Measurements from ENCODE around the gene PSMB10. TPM values are rescaled to one million over a fixed set of nuclear protein-coding genes. Genes with fewer than 3 reads are reported as not detected.

The PSMB10 gene
- total RNA-seq, 3 donors from 2014 or later = 32.1 to 46.2 (median 34.1) TPM

DNA sequence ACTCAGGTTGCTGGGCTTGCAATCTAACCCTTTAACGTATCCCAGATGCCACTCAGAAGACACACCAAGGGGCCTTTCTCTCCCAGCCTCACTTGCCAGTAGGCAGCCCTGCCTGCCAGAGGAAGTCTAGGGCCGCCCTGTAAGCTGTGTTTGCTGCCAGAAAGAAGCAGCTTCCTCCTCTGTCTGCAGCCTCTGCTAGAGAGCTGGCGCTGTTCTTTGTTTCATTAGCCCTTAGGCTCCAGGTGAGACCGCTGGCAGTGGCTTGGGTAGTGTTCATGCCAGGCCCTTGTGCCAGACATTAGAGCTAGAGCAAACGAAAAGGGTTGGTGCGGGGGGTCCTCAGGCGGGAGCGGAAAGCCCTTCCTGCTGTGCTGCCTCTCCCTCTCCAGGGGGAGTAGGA lies 13.9 kb downstream of the PSMB10 start:
- DNase-seq (ENCODE audit: low spot score in 2 of 2) = peak; percentile 70 to 75
- TF ChIP-seq, protein P1, sequence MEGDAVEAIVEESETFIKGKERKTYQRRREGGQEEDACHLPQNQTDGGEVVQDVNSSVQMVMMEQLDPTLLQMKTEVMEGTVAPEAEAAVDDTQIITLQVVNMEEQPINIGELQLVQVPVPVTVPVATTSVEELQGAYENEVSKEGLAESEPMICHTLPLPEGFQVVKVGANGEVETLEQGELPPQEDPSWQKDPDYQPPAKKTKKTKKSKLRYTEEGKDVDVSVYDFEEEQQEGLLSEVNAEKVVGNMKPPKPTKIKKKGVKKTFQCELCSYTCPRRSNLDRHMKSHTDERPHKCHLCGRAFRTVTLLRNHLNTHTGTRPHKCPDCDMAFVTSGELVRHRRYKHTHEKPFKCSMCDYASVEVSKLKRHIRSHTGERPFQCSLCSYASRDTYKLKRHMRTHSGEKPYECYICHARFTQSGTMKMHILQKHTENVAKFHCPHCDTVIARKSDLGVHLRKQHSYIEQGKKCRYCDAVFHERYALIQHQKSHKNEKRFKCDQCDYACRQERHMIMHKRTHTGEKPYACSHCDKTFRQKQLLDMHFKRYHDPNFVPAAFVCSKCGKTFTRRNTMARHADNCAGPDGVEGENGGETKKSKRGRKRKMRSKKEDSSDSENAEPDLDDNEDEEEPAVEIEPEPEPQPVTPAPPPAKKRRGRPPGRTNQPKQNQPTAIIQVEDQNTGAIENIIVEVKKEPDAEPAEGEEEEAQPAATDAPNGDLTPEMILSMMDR (IDR thresholded peaks at IDR 0.05) = no peak
- peak in 1 of 3 donors; percentile 25 for TF ChIP-seq POLR2AphosphoS5 (IDR thresholded peaks at IDR 0.05)
- no peaks in the 10 kb centered on the region for H3K9me3 ChIP-seq
- intact Hi-C loops (cut with DNase I; ENCODE audit: low total_unique reads) = loop anchor here (10.0 kb wide), 1 partner anchor 388 kb away; no protein-coding TSS in a partner anchor
- no peaks in the 10 kb centered on the region for H3K27me3 ChIP-seq
- H3K36me3 ChIP-seq = no peaks in the 10 kb centered on the region
- peak overlapping the region; percentile 43 to 85 for H3K27ac ChIP-seq
- H3K4me3 ChIP-seq = no peak overlapping the region
- peaks cover 0 to 8% of the 10 kb centered on the region in 2 donors for H3K4me1 ChIP-seq

DNA sequence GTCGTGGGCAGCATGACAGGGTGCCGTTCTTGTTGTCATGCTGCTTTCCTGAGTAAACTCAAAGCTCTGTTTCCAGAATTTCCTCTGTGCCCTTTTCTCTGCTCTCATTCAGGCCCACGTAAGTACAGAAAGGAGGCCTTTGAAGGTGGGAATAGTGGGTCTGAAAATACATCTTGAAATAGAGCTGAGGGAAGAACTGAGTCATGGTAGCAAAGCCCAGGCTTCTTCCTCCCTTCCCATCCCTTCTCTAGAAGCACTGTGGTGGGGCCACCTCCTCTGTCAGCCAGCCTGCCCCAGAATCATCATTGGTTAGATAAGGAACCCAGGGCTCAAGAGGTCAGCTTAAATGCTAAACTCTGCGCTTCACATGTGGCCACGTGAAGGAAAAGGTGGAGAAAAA lies 14.4 kb downstream of the PSMB10 start:
- no peak overlapping the region for H3K4me3 ChIP-seq
- TF ChIP-seq POLR2AphosphoS5 (IDR thresholded peaks at IDR 0.05) (no peak), POLR2A (IDR thresholded peaks at IDR 0.05) (no peak)
- TF ChIP-seq, protein P1 (IDR thresholded peaks at IDR 0.05) = no peak
- no peaks in the 10 kb centered on the region for H3K27me3 ChIP-seq
- no peak for DNase-seq (ENCODE audit: low spot score in 2 of 2)
- H3K4me1 ChIP-seq = peaks cover 0 to 8% of the 10 kb centered on the region in 2 donors
- H3K27ac ChIP-seq = peak overlapping the region; percentile 43 to 85
- H3K36me3 ChIP-seq = no peaks in the 10 kb centered on the region
- intact Hi-C loops (cut with DNase I; ENCODE audit: low total_unique reads) = loop anchor here (10.0 kb wide), 1 partner anchor 387 kb away; no protein-coding TSS in a partner anchor
- no peaks in the 10 kb centered on the region for H3K9me3 ChIP-seq

- intact Hi-C loops (cut with DNase I; ENCODE audit: low total_unique reads) = loop anchor here (10.0 kb wide), 1 partner anchor 385 kb away; no protein-coding TSS in a partner anchor
- Histone ChIP-seq H3K4me1 (peaks cover 0 to 8% of the 10 kb centered on the region in 2 donors), H3K36me3 (no peaks in the 10 kb centered on the region), H3K27me3 (no peaks in the 10 kb centered on the region), H3K9me3 (no peaks in the 10 kb centered on the region), H3K27ac (no peak overlapping the region), H3K4me3 (no peak overlapping the region)
- TF ChIP-seq POLR2AphosphoS5 (IDR thresholded peaks at IDR 0.05) (no peak), POLR2A (IDR thresholded peaks at IDR 0.05) (no peak)
- TF ChIP-seq, protein P1 (IDR thresholded peaks at IDR 0.05) = no peak
- no peak for DNase-seq (ENCODE audit: low spot score in 2 of 2)
These were observed 16.9 kb downstream of the PSMB10 start for GRCh38 chr16:67919622-67920221.

DNA sequence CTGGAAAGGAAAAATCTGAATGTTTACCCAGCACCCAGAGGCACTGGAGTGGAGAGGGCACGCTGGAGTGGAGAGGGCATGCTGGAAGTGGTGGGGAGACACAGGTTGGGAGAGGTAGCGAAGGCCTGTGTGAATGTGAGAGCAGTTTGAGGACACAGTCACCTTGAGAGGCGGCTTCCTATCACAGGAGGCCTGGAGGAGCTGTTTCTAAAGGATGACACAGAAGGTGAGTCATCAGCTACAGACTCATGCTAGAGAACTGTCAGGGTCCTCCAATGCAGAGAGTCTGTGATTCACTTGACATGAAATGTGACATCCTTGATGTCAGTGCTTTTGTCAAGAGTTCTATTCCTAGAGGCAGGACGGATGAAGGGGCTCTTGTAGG lies 18.8 kb downstream of the PSMB10 start:
- no peak for DNase-seq (ENCODE audit: low spot score in 2 of 2)
- Histone ChIP-seq H3K4me1 (no peaks in the 10 kb centered on the region), H3K9me3 (no peaks in the 10 kb centered on the region), H3K36me3 (no peaks in the 10 kb centered on the region), H3K27ac (peak overlapping the region in 1 of 2 donors; percentile 4), H3K4me3 (no peak overlapping the region), H3K27me3 (no peaks in the 10 kb centered on the region)
- TF ChIP-seq, protein P1 (IDR thresholded peaks at IDR 0.05) = no peak
- no peak for TF ChIP-seq POLR2AphosphoS5 (IDR thresholded peaks at IDR 0.05)
- no peak for TF ChIP-seq POLR2A (IDR thresholded peaks at IDR 0.05)
- intact Hi-C loops (cut with DNase I; ENCODE audit: low total_unique reads) = no loop called here

DNA sequence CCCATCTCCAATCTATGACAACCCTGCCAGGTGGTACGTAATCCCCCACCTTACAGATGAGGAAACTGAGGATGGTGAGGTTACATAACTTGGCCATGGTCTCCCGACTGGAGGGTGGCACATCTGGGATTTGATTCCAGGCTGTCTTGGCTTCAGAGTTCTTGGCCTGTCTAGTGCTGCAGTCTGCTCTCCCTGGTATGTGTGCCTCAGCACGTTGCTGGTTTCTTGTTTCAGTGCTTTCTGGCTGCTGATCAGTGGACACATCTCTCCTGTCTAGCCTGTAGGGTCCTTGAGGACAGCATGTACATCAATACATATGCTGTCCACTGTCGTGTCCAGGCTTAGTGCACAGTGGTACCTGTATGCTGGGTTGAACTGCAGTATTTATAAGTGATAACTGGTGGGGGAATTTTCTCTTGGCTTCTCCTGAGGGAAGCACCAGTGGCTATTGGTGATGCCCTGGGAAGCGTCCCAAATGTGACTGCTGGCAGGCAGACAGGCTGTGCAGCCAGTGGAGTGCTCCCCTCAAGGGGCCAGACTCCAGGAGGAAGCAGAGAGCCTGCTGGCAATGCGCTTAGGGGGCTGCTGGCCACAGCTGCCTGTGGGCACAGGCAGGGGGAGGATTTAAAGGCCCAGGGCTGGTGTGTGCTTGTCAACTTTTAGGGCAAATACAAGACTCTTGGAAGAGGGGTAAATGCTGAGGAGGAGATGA lies 19.4 kb downstream of the PSMB10 start:
- H3K36me3 ChIP-seq = no peaks in the 10 kb centered on the region
- H3K4me1 ChIP-seq = no peaks in the 10 kb centered on the region
- no peaks in the 10 kb centered on the region for H3K27me3 ChIP-seq
- no peak for TF ChIP-seq POLR2AphosphoS5 (IDR thresholded peaks at IDR 0.05)
- TF ChIP-seq POLR2A (IDR thresholded peaks at IDR 0.05) = no peak
- TF ChIP-seq, protein P1 (IDR thresholded peaks at IDR 0.05) = no peak
- no peaks in the 10 kb centered on the region for H3K9me3 ChIP-seq
- DNase-seq (ENCODE audit: low spot score in 2 of 2) = no peak
- peak overlapping the region in 1 of 2 donors; percentile 4 for H3K27ac ChIP-seq
- H3K4me3 ChIP-seq = no peak overlapping the region
- intact Hi-C loops (cut with DNase I; ENCODE audit: low total_unique reads) = no loop called here
